Right renal pelvis (tissue), 4 donors: ENCODE results near the gene KIF5A. TPM values are rescaled to one million over a fixed set of nuclear protein-coding genes. Genes with fewer than 3 reads are reported as not detected.
"Not testable (repeated sequence)": the region's sequence is repeated elsewhere in the genome, so short reads cannot be mapped to it uniquely, and the experiment has no call there.

Experiments
- DNase-seq, 4 donors: peaks; one replicate each; pipeline ENCODE4 v3.0.0-alpha.2; 2013; ENCODE audit warnings: low read depth in 4 of 4, low spot score in 3 of 4, missing footprints in 1 of 4
- polyA plus RNA-seq, 4 donors: library from polyadenylated mRNA; unstranded; fragments of 120-200 nt; gene quantifications; one replicate each; pipeline ENCODE4 v1.2.1, GENCODE V29; 2013; ENCODE audit not compliant: insufficient read length in 4 of 4

KIF5A gene
- 1 to 10 TPM in 1 of 4 donors, under 1 TPM in 3; 0.24 to 1.3 (median 0.36) TPM for polyA plus RNA-seq

DNA sequence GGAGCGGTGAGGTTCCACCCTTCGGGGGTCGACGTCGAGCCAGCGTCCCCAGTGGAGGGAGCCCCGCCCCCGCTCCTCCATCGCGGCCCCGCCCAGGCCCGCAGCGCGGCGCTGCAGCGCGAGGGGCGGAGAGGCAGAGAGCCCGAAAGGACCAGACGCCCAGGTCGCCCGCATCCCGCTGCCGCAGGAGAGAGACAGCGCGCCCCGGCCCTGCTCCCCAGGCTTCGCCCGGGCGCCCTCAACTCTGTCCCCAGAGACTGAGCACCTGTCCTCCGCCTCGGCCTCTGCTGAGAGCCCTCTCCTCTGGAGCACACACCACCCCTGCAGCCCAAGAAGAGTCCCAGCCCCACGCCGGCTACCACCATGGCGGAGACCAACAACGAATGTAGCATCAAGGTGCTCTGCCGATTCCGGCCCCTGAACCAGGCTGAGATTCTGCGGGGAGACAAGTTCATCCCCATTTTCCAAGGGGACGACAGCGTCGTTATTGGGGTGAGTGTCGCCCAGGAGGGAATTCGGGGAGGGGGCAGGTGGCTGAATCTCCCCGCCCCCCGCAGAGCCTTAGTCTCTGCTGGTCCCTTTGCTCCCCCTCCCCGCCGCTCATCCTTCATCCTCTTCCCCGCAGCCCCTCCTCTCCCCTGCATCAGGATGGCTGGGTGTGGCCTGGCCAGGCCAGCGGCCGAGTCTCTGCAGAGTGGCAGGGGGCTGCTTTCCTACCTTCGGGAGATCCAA, at the start of gene KIF5A:
KIF5A (plus strand) TSS at position 136 of the 732 bp plus-strand sequence; CDS start at position 364, 228 bp downstream.
- DNase-seq, result no peak

- DNase-seq, result no peak
Observed at GRCh38 chr12:57500213-57500612, 49.6 kb upstream of the KIF5A start.

- DNase-seq, result not testable (repeated sequence)
Observed at GRCh38 chr12:57502311-57502969, 47.4 kb upstream of the KIF5A start.

GRCh38 chr12:57506541-57506940, 43.3 kb upstream of the KIF5A start:
- DNase-seq, result not testable (repeated sequence)

DNA sequence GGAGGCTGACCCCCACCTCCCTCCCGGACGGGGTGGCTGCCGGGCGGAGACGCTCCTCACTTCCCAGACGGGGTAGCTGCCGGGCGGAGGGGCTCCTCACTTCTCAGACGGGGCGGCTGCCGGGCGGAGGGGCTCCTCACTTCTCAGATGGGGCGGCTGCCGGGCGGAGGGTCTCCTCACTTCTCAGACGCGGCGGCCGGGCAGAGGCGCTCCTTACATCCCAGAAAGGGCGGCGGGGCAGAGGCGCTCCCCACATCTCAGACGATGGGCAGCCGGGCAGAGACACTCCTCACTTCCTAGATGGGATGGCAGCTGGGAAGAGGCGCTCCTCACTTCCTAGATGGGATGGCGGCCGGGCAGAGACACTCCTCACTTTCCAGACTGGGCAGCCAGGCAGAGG, 42.0 kb upstream of the KIF5A start:
- DNase-seq, result not testable (repeated sequence)

- DNase-seq, result no peak
Observed at GRCh38 chr12:57511161-57511560, 38.7 kb upstream of the KIF5A start.

- DNase-seq, result no peak
Observed at GRCh38 chr12:57511588-57512325, 38.1 kb upstream of the KIF5A start.

GRCh38 chr12:57512665-57513064, 37.2 kb upstream of the KIF5A start:
- DNase-seq, result no peak

GRCh38 chr12:57513266-57513665, 36.6 kb upstream of the KIF5A start:
- no peak for DNase-seq

- not testable (repeated sequence) for DNase-seq
Observed at GRCh38 chr12:57513677-57514076, 36.2 kb upstream of the KIF5A start.

- DNase-seq, result not testable (repeated sequence)
Observed at GRCh38 chr12:57514246-57514645, 35.6 kb upstream of the KIF5A start.

DNA sequence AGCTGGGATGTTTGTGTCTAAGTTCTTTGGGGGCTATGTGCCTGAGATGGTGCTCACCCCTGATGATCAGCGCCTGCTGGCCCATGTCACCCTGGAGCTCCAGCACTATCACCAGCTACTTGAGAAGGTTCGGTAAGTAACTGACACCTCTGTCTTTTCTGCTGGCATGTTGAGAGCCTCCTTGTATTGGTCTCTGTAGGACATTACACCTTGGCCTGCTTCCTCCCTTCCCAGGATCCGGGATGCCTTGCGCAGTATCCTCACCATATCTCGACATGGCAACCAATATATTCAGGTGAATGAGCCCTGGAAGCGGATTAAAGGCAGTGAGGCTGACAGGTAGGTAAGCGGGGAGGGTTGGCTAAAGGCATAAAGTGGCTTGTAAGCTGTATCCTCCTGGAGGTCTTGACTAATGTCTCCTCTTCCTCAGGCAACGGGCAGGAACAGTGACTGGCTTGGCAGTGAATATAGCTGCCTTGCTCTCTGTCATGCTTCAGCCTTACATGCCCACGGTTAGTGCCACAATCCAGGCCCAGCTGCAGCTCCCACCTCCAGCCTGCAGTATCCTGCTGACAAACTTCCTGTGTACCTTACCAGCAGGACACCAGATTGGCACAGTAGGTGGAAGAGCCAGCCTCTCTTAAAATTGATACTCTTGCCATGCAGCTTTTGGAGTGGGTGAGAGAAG, 35.0 kb upstream of the KIF5A start:
- DNase-seq, result no peak

- DNase-seq, result no peak
Observed at GRCh38 chr12:57515408-57515933, 34.4 kb upstream of the KIF5A start.

DNA sequence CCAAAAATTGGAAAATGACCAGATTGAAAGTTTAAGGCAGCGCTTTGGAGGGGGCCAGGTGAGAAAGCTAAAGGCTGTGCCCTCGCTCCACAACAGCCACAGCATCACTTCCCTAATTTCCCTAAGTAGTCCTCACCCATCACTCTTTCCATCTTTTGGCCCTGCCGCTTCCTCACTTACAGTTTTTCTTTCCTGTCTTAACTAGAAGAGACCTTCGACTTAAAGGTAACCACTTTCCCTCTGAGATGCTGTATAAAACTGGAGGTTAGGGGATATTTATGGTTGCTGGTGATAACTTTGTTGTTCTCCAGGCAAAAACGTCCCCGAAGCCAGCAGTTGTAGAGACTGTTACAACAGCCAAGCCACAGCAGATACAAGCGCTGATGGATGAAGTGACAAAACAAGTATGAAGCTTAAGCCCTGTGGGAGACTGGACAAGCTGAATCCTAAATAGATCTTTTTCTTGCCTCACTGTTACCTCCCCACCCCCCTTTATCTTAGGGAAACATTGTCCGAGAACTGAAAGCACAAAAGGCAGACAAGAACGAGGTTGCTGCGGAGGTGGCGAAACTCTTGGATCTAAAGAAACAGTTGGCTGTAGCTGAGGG, 33.8 kb upstream of the KIF5A start:
- DNase-seq, result no peak

GRCh38 chr12:57516617-57517153, 33.2 kb upstream of the KIF5A start:
- DNase-seq, result no peak

DNA sequence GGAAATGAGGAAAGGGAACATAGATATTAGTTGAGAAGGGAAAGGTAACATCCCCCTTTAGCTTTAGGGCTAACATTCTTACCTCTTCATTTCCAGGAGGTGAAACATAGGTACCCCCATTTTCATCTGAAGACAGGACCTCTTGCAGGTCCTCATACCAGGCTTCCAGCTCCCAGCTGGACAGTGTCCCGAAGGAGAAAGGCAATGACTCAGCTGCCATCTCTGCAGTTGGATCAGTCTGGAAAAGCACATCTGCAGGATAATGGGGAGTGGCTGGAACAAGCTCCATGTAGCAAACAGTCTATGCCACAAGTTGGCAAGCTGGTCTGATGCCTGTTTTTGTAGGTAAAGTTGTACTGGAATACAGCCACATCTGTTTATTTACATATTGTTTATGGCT, 32.7 kb upstream of the KIF5A start:
- DNase-seq, result no peak

GRCh38 chr12:57517718-57518117, 32.1 kb upstream of the KIF5A start:
- not testable (repeated sequence) for DNase-seq

DNA sequence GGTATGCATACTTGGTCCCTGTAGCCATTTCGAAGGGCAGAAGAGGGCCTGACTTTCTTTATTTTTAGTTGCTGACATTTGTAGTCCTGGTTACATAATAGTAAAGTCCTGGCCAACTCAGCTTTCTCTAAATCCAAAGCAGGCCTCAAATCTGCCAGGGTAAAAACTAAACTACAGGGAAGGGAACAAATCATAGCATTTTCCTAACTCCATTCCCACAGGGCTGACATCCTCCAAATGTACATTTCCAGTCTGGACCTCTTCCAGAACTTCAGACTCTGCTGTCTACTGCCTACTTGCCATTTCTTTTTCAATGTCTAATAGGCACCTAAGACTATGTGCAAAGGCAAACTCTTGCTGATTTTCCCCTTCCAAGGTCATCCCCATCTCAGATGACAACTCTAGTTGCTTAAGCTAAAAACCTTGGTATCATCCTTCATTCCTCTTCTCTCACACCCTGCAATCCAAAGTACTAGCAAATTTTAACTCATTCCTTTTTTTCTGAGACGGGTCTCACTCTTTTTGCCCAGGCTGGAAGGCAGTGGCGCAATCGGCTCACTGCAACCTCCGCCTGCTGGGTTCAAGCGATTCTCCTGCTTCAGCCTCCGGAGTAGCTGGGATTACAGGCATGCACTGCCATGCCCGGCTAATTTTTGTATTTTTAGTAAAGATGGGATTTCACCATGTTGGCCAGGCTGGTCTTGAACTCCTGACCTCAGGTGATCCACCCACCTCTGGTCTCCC, 31.5 kb upstream of the KIF5A start:
- no peak for DNase-seq
